K562 (cell line): ENCODE measurements around the gene LBH. TPM values are rescaled to one million over a fixed set of nuclear protein-coding genes. Genes with fewer than 3 reads are reported as not detected.

Experiments used
- ATAC-seq: fragments of 200-7000 bp; cut with Tn5 transposase; 3 replicates; pipeline ENCODE4 v1.9.1; 2020; ENCODE audit warnings: moderate library complexity
- BruUV-seq: library from RNA; stranded (reverse); fragments of 400-500 nt; replicated peaks from 2 replicates; lab custom pipeline; 2021; lab: Mats Ljungman, UMichigan
- CTCF ChIA-PET: fragments of 300-600 bp; formaldehyde crosslinking; extraction: SDS; loops from one replicate; lab custom pipeline; 2021; ENCODE audit warnings: low intra/inter-chr PET ratio; lab: Yijun Ruan, JAX
- POLR2A ChIA-PET: fragments of 300-600, 350-650 bp; sonication (Branson Sonifier 250); formaldehyde crosslinking; extraction: SDS; loops from one replicate; lab custom pipeline; 2021; ENCODE audit warnings: antibody characterized with exemption, inconsistent platforms; lab: Yijun Ruan, JAX
- DNase-seq, 4 experiments: peaks; one replicate each; pipeline versions ENCODE4 v3.0.0 to v3.0.0-alpha.2; 2011 to 2018; ENCODE audit warnings: low spot score in 3 of 4, mixed read lengths in 3 of 4; ENCODE audit errors: extremely low read depth in 1 of 4
- FAIRE-seq: peaks from 2 replicates; lab custom pipeline; 2011; peaks lifted over from hg19 to GRCh38; lab: Jason Lieb, UNC
- H2AFZ ChIP-seq: 2 replicates; pipeline ENCODE4 v1.6.0; 2011; ENCODE audit warnings: low read depth, low read length, control low read depth, inconsistent platforms
- H3K27ac ChIP-seq: fragments of 200-600 bp; 3 replicates; pipeline ENCODE4 v1.8.0; 2011; ENCODE audit warnings: low read depth, mild to moderate bottlenecking, control low read depth, inconsistent platforms, low read length, moderate library complexity, mixed read lengths; ENCODE audit errors: extremely low read depth
- H3K27me3 ChIP-seq, 2 experiments: fragments of 300-600 bp in 1 of 2; 2 replicates in 1 of 2; 3 replicates in 1 of 2; pipeline versions ENCODE4 v1.6.0 to v1.8.0; 2011; ENCODE audit warnings: inconsistent platforms in 2 of 2, low read length in 2 of 2, mild to moderate bottlenecking in 1 of 2, mixed read lengths in 1 of 2, moderate library complexity in 1 of 2; ENCODE audit not compliant: control insufficient read depth in 2 of 2, insufficient read depth in 2 of 2
- H3K36me3 ChIP-seq: fragments of 300-600 bp; 3 replicates; pipeline ENCODE4 v1.8.0; 2011; ENCODE audit warnings: mild to moderate bottlenecking, low read length, inconsistent platforms; ENCODE audit not compliant: control insufficient read depth, insufficient read depth
- H3K4me1 ChIP-seq, 2 experiments: fragments of 200-600 bp in 1 of 2; replicated peaks in 1 of 2; 2 replicates in 1 of 2; 3 replicates in 1 of 2; pipeline versions ENCODE4 v1.5.1 to v1.8.0; 2011; ENCODE audit warnings: inconsistent platforms in 2 of 2, low read length in 2 of 2, mild to moderate bottlenecking in 1 of 2, mixed read lengths in 1 of 2, moderate library complexity in 1 of 2; ENCODE audit not compliant: control insufficient read depth in 2 of 2, insufficient read depth in 2 of 2
- H3K4me2 ChIP-seq: 2 replicates; pipeline ENCODE4 v1.6.1; 2011; ENCODE audit warnings: low read length, control low read depth, inconsistent platforms, mixed read lengths; ENCODE audit not compliant: insufficient read depth
- H3K4me3 ChIP-seq: fragments of 200-600 bp; sonication (generic), shearing (Covaris generic); 2 replicates; pipeline ENCODE4 v1.5.1; 2016; ENCODE audit warnings: control low read depth, inconsistent platforms
- H3K79me2 ChIP-seq: fragments of 200-600 bp; 3 replicates; pipeline ENCODE4 v1.8.0; 2011; ENCODE audit warnings: low read length, inconsistent platforms; ENCODE audit not compliant: control insufficient read depth, insufficient read depth
- H3K9ac ChIP-seq, 2 experiments: 2 replicates each; pipeline versions ENCODE4 v1.6.0 to v1.6.1; 2011; ENCODE audit warnings: low read depth in 2 of 2, low read length in 2 of 2, control low read depth in 1 of 2, inconsistent platforms in 1 of 2, mild to moderate bottlenecking in 1 of 2, mixed read lengths in 1 of 2; ENCODE audit not compliant: insufficient read depth in 1 of 2
- H3K9me1 ChIP-seq: one replicate; pipeline ENCODE4 v1.6.0; 2011; ENCODE audit warnings: inconsistent platforms, mild to moderate bottlenecking, low read length, moderate library complexity; ENCODE audit not compliant: control insufficient read depth, insufficient read depth
- H3K9me3 ChIP-seq: replicated peaks from 2 replicates; pipeline ENCODE4 v1.5.1; 2011; ENCODE audit warnings: low read depth, low read length, inconsistent platforms; ENCODE audit not compliant: control insufficient read depth, insufficient read depth
- H4K20me1 ChIP-seq: replicated peaks from 2 replicates; pipeline ENCODE4 v1.6.1; 2011; ENCODE audit warnings: low read length, inconsistent platforms, mixed read lengths; ENCODE audit not compliant: control insufficient read depth, insufficient read depth
- ATF2 ChIP-seq: sonication (generic); formaldehyde crosslinking; IDR thresholded peaks from 2 replicates; pipeline ENCODE4 v1.8.1; 2022; ENCODE audit warnings: missing genetic modification reagents
- BMI1 ChIP-seq: fragments of 150-350 bp; IDR thresholded peaks from 2 replicates; pipeline ENCODE4 v1.6.1; 2014; ENCODE audit warnings: low read length
- MLX ChIP-seq, 2 experiments: fragments of 450-650 bp in 1 of 2; sonication (generic) in 1 of 2; formaldehyde crosslinking; conservative IDR thresholded peaks; 2 replicates each; pipeline versions ENCODE4 v1.4.0 to v1.8.1; 2020 to 2022; ENCODE audit warnings: mild to moderate bottlenecking in 1 of 2, missing genetic modification reagents in 1 of 2
- NFIC ChIP-seq: fragments of 450-650 bp; IDR thresholded peaks from 2 replicates; pipeline ENCODE4 v1.6.1; 2017; ENCODE audit warnings: mild to moderate bottlenecking, inconsistent platforms
- PCBP2 ChIP-seq: fragments of 200-400 bp; formaldehyde crosslinking; IDR thresholded peaks from 2 replicates; pipeline ENCODE4 v1.6.1; 2018; ENCODE audit warnings: low read length, low read depth, mild to moderate bottlenecking, moderate library complexity; ENCODE audit not compliant: poor library complexity, severe bottlenecking
- TCF15 ChIP-seq: fragments of 250-450 bp; sonication (Bioruptor Pico); IDR thresholded peaks from 2 replicates; pipeline ENCODE4 v1.8.0; 2022; ENCODE audit warnings: moderate library complexity, mild to moderate bottlenecking, inconsistent platforms
- ZFX ChIP-seq: sonication (generic); formaldehyde crosslinking; IDR thresholded peaks from 2 replicates; pipeline ENCODE4 v1.8.0; 2022; ENCODE audit warnings: mild to moderate bottlenecking, missing genetic modification reagents, moderate library complexity
- ZNF263 ChIP-seq: sonication (generic); formaldehyde crosslinking; IDR thresholded peaks from 2 replicates; pipeline ENCODE4 v1.8.0; 2022; ENCODE audit warnings: mild to moderate bottlenecking, missing genetic modification reagents, borderline replicate concordance
- ZNF780A ChIP-seq: fragments of 250-450 bp; sonication (Bioruptor Pico); IDR thresholded peaks from 2 replicates; pipeline ENCODE4 v1.5.0; 2021; ENCODE audit warnings: mild to moderate bottlenecking
- WGBS: fragments of 100-300 bp; shearing (Covaris generic); methylation state at CpG from one replicate; pipeline ENCODE4 v1.1.6; 2016; ENCODE audit warnings: low coverage, mixed read lengths; ENCODE audit not compliant: insufficient coverage; ENCODE audit errors: missing lambda C conversion rate; 5-methylcytosine and 5-hydroxymethylcytosine counted together
- in situ Hi-C: fragments of 300-500 bp; cut with MboI; formaldehyde crosslinking; loops from 4 replicates; pipeline ENCODE4 v1.15.0; 2018; ENCODE audit warnings: inconsistent platforms, mixed read lengths
- intact Hi-C: fragments of 100-400 bp; cut with micrococcal nuclease; formaldehyde crosslinking; loops from 2 replicates; pipeline ENCODE4 v1.14.2; 2022
- polyA plus RNA-seq, 8 experiments: library from polyadenylated mRNA; depleted of rRNA in 4 of 8; stranded (reverse) in 5 of 8; unstranded in 3 of 8; fragments of >200 nt; fragmentation: Nextera tagmentation in 2 of 8; fragmentation: Illumina TruSeq in 1 of 8; extraction: Ambion mirVana in 2 of 8; extraction: Trizol in 1 of 8; gene quantifications; 2 replicates each; pipeline versions ENCODE4 v1.2.1 to v1.2.3, GENCODE V29; 2011 to 2014; ENCODE audit warnings: inconsistent platforms in 1 of 8, missing spikeins in 1 of 8
- total RNA-seq, 7 experiments: library from RNA; depleted of rRNA in 6 of 7; stranded (reverse); fragments of >200 nt in 6 of 7; fragmentation: Illumina TruSeq in 2 of 7; extraction: Trizol in 2 of 7; gene quantifications; 2 replicates each; pipeline versions ENCODE4 v1.2.1 to v1.2.3, GENCODE V29; 2011 to 2021; ENCODE audit warnings: low replicate concordance in 1 of 7
- TF ChIP-seq, protein P1 (sequence below): fragments of 250-450 bp; sonication (Bioruptor Pico); IDR thresholded peaks from 2 replicates; pipeline ENCODE4 v1.9.0; 2021; ENCODE audit warnings: mild to moderate bottlenecking, inconsistent platforms

LBH gene
- total and polyA plus RNA-seq, 9 of the 15 experiments (the other 6 are each of a cell fraction or from before 2014, with no cell fraction given): 3.1 to 13.4 (median 7.4) TPM

- TF ChIP-seq ATF2 (CRISPR knock-in tag): no peak
- TF ChIP-seq, protein P1, sequence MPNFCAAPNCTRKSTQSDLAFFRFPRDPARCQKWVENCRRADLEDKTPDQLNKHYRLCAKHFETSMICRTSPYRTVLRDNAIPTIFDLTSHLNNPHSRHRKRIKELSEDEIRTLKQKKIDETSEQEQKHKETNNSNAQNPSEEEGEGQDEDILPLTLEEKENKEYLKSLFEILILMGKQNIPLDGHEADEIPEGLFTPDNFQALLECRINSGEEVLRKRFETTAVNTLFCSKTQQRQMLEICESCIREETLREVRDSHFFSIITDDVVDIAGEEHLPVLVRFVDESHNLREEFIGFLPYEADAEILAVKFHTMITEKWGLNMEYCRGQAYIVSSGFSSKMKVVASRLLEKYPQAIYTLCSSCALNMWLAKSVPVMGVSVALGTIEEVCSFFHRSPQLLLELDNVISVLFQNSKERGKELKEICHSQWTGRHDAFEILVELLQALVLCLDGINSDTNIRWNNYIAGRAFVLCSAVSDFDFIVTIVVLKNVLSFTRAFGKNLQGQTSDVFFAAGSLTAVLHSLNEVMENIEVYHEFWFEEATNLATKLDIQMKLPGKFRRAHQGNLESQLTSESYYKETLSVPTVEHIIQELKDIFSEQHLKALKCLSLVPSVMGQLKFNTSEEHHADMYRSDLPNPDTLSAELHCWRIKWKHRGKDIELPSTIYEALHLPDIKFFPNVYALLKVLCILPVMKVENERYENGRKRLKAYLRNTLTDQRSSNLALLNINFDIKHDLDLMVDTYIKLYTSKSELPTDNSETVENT (CRISPR knock-in tag): no peak
- TF ChIP-seq PCBP2: no peak
These were observed 9.3 kb upstream of the LBH start (continued) for GRCh38 chr2:30222031-30222430.

DNA sequence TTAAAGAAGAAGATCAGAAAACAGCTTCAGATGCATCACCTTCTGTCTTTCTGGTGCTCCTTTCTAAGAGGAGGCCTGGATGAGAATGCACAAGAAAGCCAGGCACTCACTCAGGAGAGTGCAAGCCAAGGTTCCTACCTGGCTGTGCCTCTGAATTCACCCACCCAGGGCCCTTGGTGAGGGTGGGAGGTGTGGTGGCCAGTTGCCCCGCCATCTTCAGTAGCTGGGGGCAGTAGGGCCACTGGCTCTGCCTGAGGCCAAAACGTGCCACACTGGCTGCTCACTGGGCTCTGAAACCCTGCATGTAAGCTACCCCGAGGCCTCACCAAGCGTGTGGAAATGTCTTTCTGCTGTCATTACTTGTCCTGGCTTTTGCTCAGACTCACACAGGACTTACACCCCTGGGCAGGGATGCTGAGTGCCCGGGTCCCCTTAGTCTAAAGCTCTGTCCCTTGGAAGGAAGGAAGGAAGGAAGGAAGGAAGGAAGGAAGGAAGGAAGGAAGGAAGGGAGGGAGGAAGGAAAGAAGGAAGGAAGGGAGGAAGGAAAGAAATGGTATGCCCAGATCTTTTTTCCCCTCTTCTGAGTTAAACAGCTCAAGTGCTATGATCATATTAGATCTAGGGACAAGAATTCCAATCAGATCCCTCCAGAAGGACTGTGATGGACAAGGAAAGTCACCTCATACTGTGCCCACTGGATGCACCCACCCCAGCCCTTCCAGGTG is 8.5 kb upstream of the LBH start:
- in situ Hi-C loops (no loop called here), intact Hi-C loops (no loop called here)
- Histone ChIP-seq H3K4me1 (peaks cover 3 to 4% of the 10 kb centered on the region in 2 experiments; a peak in 2 of 5 replicates), H3K9me1 (no peaks in the 10 kb centered on the region), H3K9ac (peak overlapping the region in 1 of 2 experiments; percentile 20; a peak in 2 of 4 replicates), H3K36me3 (no peaks in the 10 kb centered on the region), H3K79me2 (no peaks in the 10 kb centered on the region), H3K27me3 (peaks cover 0 to 14% of the 10 kb centered on the region in 2 experiments; a peak in 3 of 5 replicates), H3K27ac (no peak overlapping the region), H3K9me3 (no peaks in the 10 kb centered on the region), H3K4me2 (no peak overlapping the region), H4K20me1 (no peaks in the 10 kb centered on the region), H2AFZ (no peak overlapping the region), H3K4me3 (no peak overlapping the region)
- FAIRE-seq: no peak
- no TSS peak for BruUV-seq
- DNase-seq: no peak
- ATAC-seq: no peak
- TF ChIP-seq BMI1: no peak
- no peak for TF ChIP-seq MLX (CRISPR knock-in tag; conservative IDR thresholded peaks at IDR 0.05)
- TF ChIP-seq ZFX (CRISPR knock-in tag): no peak
- no peak for TF ChIP-seq TCF15
- no peak for TF ChIP-seq ZNF263 (CRISPR knock-in tag)
- TF ChIP-seq NFIC: no peak
- no peak for TF ChIP-seq ZNF780A (CRISPR knock-in tag)
- ChIA-PET CTCF (interaction anchor here (0.7 kb wide), 1 partner anchor 10 kb away, joined by 3 read pairs; no protein-coding TSS in a partner anchor), POLR2A (interaction anchor here (0.6 to 1.3 kb wide), 5 partner anchors 8 to 400 kb away, joined by 3 to 5 read pairs (median 4); partner anchors contain the start of gene LBH)
- WGBS: 15% methylated on average over 4 of the region's 5 CpGs
